NOMO-1 treated with dmso at 0.1 percent for 144 hours (cell line): ENCODE results near the gene PCLAF.
"Not testable (repeated sequence)": the region's sequence is repeated elsewhere in the genome, so short reads cannot be mapped to it uniquely, and the experiment has no call there.

ENCODE experiments used
- DNase-seq: peaks from one replicate; lab custom pipeline; 2025; ENCODE audit not compliant: unreplicated experiment; lab: John Stamatoyannopoulos, UW

Gene PCLAF, protein sequence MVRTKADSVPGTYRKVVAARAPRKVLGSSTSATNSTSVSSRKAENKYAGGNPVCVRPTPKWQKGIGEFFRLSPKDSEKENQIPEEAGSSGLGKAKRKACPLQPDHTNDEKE

DNA sequence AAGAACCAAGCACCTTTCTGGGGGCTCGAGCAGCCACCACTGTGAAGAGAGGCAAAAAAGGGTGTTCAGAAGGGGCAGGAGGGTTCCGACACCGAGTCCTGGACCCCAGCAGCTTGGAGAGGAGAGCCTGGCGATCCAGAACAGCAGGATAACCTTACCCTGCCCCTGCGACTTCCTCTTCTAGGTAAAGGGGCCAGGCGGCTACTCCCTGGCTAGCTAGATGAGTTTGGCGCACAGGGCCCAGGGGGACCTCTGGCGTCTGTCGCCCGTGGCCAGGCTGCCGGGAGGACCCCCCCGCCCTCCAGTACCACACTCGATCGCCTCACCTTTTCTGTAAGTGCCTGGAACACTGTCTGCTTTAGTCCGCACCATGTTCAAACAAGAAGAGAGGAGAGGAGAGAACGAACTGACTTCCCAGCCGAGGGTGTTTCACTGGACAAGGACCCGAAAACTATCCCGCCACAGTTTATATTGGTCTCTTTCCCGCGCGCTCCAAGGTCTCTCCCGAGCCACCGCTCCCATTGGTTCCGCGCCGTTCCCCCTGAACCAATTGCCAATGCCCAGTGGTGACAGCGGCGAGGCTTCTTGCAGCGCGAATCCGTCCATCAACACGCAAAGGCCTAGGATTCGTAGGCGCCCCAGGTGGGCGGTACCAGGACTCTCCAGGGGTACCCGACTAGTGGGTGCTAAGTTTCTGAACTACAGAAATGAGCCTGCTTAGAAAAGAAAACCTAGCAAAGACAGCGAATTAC, at the start of gene PCLAF:
TSS of gene PCLAF (minus strand) at position 442 of the 752 bp plus-strand sequence. CDS start at position 372, 70 bp downstream.
- DNase-seq = peak; percentile 94

DNA sequence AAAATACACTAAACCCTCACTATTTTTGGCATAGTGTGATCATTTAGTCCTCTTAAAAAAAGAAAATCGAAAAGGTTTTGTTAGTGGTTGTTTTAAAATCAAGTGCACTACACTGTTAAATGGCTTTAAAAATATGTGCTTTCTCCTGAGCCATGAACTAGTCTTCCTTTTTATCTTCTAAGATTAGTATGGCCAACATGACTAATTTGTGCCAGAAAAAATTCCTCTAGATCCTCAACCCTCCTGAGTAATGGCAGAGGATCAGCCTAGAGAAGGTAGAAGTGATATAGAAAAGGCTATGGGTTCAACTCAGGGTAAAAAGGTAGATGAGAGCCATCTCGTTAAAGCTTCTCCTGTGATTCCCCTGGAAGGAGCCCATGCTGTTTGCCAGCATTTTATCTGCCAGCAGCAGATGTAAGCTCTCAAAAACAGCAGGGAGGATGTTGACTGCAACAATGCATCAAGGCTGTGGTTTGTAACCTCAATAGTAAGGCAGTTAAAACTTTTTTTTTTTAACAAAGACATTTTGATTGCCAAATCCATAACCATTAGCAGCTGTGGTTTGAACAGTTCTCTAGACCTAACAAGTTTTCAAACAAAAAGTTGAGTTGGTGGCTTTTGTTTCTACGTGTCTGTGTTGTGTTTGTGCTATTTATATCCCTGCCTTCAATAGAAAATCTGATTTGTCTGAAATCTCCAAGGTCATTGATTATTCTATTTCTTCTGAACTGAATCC, 48.9 kb upstream of the PCLAF start:
- DNase-seq = peak; percentile 70

- no peak for DNase-seq
These were observed 48.2 kb upstream of the PCLAF start for GRCh38 chr15:64429448-64429847.

DNA sequence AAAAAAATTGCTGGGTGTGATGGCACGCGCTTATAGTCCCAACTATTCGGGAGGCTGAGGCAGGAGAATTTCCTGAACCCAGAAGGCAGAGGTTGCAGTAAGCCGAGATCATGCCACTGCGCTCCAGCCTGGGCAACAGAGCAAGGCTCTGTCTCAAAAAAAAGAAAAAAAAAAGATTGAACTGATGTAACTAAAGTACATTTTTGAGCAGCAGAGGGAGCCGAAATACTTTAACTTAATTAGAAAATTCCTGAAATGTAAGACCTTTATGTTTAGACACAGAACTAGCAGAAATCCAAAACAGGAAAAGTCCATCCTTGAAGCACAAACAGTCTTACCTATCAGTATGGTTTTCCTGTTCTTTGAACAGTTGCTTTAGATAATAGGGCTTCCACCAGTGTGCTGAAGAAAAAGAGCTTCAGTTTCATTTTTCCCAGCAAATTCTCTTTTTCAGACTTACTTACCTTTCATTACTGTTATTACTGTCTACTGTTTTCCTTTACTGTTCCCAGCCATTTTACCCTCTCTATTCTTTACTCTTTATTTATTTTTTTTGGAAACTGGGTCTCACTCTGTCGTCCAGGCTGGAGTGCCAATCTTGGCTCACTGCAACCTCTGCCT, 45.7 kb upstream of the PCLAF start:
- DNase-seq = no peak

GRCh38 chr15:64425221-64425620, 44.0 kb upstream of the PCLAF start:
- no peak for DNase-seq

DNA sequence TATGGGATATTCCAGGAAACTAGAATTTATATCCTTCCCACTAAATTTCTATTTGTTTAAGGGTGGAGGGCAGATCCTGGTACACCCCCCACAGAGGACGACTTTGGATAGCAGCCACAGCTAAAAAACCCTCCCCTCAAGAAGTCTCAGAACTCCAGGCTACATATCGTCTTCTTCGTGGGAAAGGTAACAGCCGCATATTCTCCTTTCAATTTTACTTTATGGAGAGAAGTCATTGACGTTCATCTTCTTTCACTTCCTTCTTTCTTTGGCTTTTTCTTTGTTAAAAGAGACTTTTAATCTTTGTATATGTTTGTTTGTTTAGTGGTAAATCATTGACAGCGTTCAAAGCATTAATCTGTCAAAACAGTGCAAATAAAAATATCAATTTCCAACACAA, 42.7 kb upstream of the PCLAF start:
- no peak for DNase-seq

GRCh38 chr15:64422697-64423096, 41.5 kb upstream of the PCLAF start:
- DNase-seq = no peak

- no peak for DNase-seq
These were observed 31.0 kb upstream of the PCLAF start for GRCh38 chr15:64412216-64412615.

GRCh38 chr15:64400583-64400982, 19.3 kb upstream of the PCLAF start:
- no peak for DNase-seq

DNA sequence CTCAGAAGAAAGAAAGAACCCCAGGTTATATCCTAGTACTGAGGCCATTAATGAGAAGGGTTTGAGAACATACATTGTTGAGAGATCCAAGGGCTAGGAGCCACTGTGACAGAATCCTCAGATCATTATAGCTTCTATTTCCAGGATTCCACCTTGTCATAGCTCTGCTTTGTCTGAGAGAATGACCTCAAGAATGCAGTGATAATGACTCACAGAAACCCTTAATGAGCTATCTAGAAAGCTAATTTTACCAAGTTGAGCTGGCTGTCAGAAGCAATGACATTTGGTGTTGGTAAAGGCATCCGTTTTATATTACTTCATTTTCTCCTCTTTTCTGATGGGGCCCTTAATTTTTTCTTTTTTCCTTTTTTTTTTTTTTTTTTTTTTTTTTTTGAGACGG, 17.3 kb upstream of the PCLAF start:
- DNase-seq = no peak

- no peak for DNase-seq
These were observed 15.5 kb upstream of the PCLAF start for GRCh38 chr15:64396789-64397188.

- DNase-seq = not testable (repeated sequence)
These were observed 11.2 kb upstream of the PCLAF start for GRCh38 chr15:64392471-64392870.

GRCh38 chr15:64389036-64389435, 7.8 kb upstream of the PCLAF start:
- DNase-seq = no peak

DNA sequence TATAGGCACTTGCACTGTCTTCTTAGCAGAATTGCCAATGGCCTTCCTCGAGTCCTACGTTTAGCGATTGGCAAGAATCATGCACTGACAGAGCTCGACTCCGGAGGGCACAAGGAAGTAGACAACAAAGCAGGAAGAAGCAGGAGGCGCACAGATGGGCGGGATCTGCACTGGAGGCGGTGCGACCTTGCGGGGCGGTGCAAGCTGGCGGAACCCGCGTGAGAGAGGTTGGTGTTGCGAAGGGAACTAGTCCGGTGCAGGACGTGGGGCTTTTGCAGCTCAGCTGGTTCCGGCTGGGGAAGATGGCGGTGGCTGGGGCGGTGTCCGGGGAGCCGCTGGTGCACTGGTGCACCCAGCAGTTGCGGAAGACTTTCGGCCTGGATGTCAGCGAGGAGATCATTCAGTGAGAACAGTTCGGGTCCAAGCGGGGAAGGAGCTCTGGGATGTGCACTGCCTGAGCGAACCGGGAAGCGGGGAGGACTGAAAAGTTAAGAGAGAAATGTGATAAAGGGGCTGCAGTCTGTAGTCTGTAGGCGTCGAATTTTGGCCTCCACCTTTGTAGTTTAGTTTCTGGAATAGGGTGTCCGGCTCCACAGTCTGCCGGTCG, 6.4 kb upstream of the PCLAF start, which contains the start of gene TRIP4:
TSS of gene TRIP4 (plus strand) at position 275 of the 607 bp plus-strand sequence. CDS start at position 303, 28 bp downstream.
- DNase-seq = peak; percentile 99

- DNase-seq = no peak
These were observed 5.0 kb upstream of the PCLAF start for GRCh38 chr15:64386291-64386690.

DNA sequence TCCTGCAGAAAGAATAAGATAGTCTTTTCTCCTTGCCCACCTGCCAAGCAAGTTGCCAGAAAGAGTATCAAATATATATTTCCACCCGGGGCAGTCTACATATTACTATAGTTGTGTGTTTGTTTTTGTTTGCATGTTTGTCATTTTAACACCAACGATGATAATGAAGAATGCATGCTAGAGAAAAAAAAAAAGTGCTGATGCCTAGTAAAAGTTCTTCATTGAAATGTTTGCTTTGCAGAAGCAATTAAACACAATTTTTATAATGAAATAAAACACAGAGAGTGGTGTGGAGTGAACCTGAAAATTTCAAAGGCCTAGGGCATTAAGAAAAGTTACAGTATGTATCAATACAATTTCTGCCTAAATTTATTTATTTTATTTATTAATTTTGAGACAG, 2.5 kb upstream of the PCLAF start:
- no peak for DNase-seq

GRCh38 chr15:64380130-64380870, 941 bp downstream of the PCLAF start:
- DNase-seq = not testable (repeated sequence)

DNA sequence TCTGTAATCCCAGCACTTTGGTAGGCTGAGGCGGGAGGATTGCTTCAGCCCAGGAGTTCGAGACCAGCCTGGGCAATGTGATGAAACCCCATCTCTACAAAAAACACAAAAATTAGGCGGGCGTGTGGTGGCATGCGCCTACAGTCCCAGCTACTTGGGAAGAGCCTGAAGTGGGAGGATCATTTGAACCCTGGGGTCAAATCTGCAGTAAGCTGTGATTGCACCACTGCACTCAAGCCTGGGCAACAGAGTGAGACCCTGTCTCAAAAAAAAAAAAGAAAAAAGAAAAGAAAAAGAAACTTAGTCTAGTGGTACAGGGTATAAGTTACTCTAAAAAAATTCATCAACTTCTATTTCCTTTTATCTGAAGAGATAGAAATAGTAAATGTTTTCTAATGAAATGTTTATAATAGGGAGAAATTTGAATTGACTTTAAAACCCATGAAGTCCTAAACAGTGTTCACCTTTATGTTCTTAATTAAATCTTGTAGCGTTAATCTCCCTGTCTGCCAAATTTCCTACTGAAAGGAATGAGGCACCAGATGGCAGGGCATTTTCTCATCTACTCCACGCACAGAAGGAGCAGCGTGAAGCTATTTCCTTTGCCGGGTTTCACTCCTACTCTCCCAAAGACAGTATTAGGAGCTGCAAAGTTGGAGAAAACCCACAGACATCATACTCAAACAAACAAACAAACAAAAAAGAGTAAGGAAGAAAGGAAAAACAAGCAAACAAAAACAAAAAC, 1.9 kb downstream of the PCLAF start:
- DNase-seq = no peak

DNA sequence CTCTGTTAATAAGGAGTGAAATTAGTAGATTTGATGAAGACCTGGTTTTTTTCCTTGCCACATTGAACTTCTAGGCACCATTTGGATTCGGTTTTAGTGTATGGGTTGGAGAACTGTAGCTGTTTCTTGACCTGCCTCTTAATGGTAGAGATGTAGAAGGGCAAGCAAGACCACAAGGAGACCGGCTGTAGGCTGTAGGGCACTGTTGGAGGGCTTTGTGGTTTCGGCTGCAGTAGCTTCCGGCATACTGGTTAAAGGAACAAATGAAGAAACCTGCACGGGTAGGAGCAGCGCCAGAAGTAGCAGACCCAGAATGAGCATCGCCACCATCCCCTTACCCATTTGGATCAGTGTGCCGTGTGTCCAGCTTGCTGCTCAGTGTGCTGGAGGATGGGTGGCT, 7.9 kb downstream of the PCLAF start:
- no peak for DNase-seq

DNA sequence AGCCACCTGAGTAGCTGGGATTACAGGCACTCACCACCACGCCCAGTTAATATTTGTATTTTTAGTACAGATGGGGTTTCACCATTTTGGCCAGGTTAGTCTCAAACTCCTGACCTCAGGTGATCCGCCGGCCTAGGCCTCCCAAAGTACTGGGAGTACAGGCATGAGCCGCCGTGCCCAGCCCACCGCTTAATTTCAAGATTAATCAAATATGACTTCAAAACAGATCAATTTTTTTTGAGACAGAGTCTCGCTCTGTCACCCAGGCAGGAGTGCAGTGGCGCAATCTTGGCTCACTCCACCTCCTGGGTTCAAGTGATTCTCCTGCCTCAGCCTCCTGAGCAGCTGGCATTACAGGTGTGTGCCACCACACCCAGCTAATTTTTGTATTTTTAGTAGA, 9.9 kb downstream of the PCLAF start:
- not testable (repeated sequence) for DNase-seq
